ENCODE results near the gene NVL.
A peak's percentile ranks its signal among the peaks of the same experiment; 100 is the strongest.
"Not testable (repeated sequence)": the region's sequence is repeated elsewhere in the genome, so short reads cannot be mapped to it uniquely, and the experiment has no call there.

NVL gene

GRCh38 chr1:224356685-224357625 lies 27.0 kb upstream of the NVL start, which contains the start of gene CNIH4:
TSS of gene CNIH4 (plus strand) at chr1:224356879. CDS start at chr1:224356925, 46 bp downstream.
- H3K27ac ChIP-seq (ENCODE audit: low read depth, low read length, severe bottlenecking) = peak within 1 kb of the TSS; percentile 36
- 0% methylated on average over 52 to 66 of the region's 78 CpGs for WGBS, 2 experiments (ENCODE audit: insufficient coverage in 2 of 2)
- H3K4me3 ChIP-seq (ENCODE audit: extremely low read depth, insufficient read depth, low read length, poor library complexity, severe bottlenecking) = peak within 1 kb of the TSS; percentile 85
- H3K9me3 ChIP-seq (ENCODE audit: control insufficient read depth, low read length) = no peaks in the 10 kb centered on the region
- peaks cover 30% of the 10 kb centered on the region for H3K36me3 ChIP-seq (ENCODE audit: control insufficient read depth, insufficient read depth, low read length)
- peaks cover 9% of the 10 kb centered on the region for H3K4me1 ChIP-seq (ENCODE audit: control insufficient read depth, insufficient read depth, low read length, poor library complexity, severe bottlenecking)

GRCh38 chr1:224353975-224354925 lies 24.3 kb upstream of the NVL start:
- H3K27ac ChIP-seq (ENCODE audit: low read depth, low read length, severe bottlenecking) = no peak overlapping the region
- 88 to 98% methylated on average over 2 to 3 of the region's 5 CpGs for WGBS, 2 experiments (ENCODE audit: insufficient coverage in 2 of 2)
- H3K4me1 ChIP-seq (ENCODE audit: control insufficient read depth, insufficient read depth, low read length, poor library complexity, severe bottlenecking) = peaks cover 9% of the 10 kb centered on the region
- H3K36me3 ChIP-seq (ENCODE audit: control insufficient read depth, insufficient read depth, low read length) = peaks cover 7% of the 10 kb centered on the region
- H3K4me3 ChIP-seq (ENCODE audit: extremely low read depth, insufficient read depth, low read length, poor library complexity, severe bottlenecking) = no peak overlapping the region
- H3K9me3 ChIP-seq (ENCODE audit: control insufficient read depth, low read length) = no peaks in the 10 kb centered on the region

GRCh38 chr1:224352436-224353085 lies 22.6 kb upstream of the NVL start:
- not testable (repeated sequence) for H3K4me3 ChIP-seq (ENCODE audit: extremely low read depth, insufficient read depth, low read length, poor library complexity, severe bottlenecking); H3K4me1 ChIP-seq (ENCODE audit: control insufficient read depth, insufficient read depth, low read length, poor library complexity, severe bottlenecking); H3K27ac ChIP-seq (ENCODE audit: low read depth, low read length, severe bottlenecking); H3K36me3 ChIP-seq (ENCODE audit: control insufficient read depth, insufficient read depth, low read length); H3K9me3 ChIP-seq (ENCODE audit: control insufficient read depth, low read length)
- WGBS, 2 experiments (ENCODE audit: insufficient coverage in 2 of 2) = 93 to 95% methylated on average over 24 to 49 of the region's 49 CpGs

GRCh38 chr1:224349716-224350115 lies 19.7 kb upstream of the NVL start:
- 94 to 100% methylated on average over 3 to 13 of the region's 30 CpGs for WGBS, 2 experiments (ENCODE audit: insufficient coverage in 2 of 2)
- not testable (repeated sequence) for H3K4me3 ChIP-seq (ENCODE audit: extremely low read depth, insufficient read depth, low read length, poor library complexity, severe bottlenecking); H3K36me3 ChIP-seq (ENCODE audit: control insufficient read depth, insufficient read depth, low read length); H3K27ac ChIP-seq (ENCODE audit: low read depth, low read length, severe bottlenecking); H3K4me1 ChIP-seq (ENCODE audit: control insufficient read depth, insufficient read depth, low read length, poor library complexity, severe bottlenecking); H3K9me3 ChIP-seq (ENCODE audit: control insufficient read depth, low read length)

- Histone ChIP-seq H3K36me3 (ENCODE audit: control insufficient read depth, insufficient read depth, low read length) (no peaks in the 10 kb centered on the region), H3K9me3 (ENCODE audit: control insufficient read depth, low read length) (peaks cover 14% of the 10 kb centered on the region), H3K4me3 (ENCODE audit: extremely low read depth, insufficient read depth, low read length, poor library complexity, severe bottlenecking) (no peak overlapping the region), H3K27ac (ENCODE audit: low read depth, low read length, severe bottlenecking) (no peak overlapping the region), H3K4me1 (ENCODE audit: control insufficient read depth, insufficient read depth, low read length, poor library complexity, severe bottlenecking) (no peaks in the 10 kb centered on the region)
- WGBS, 2 experiments (ENCODE audit: insufficient coverage in 2 of 2) = no CpG with 5 or more reads among the region's 2 CpGs
These were observed 18.2 kb upstream of the NVL start for GRCh38 chr1:224348137-224348536.

- Histone ChIP-seq H3K36me3 (ENCODE audit: control insufficient read depth, insufficient read depth, low read length) (no peaks in the 10 kb centered on the region), H3K27ac (ENCODE audit: low read depth, low read length, severe bottlenecking) (no peak overlapping the region), H3K9me3 (ENCODE audit: control insufficient read depth, low read length) (peaks cover 14% of the 10 kb centered on the region), H3K4me3 (ENCODE audit: extremely low read depth, insufficient read depth, low read length, poor library complexity, severe bottlenecking) (no peak overlapping the region), H3K4me1 (ENCODE audit: control insufficient read depth, insufficient read depth, low read length, poor library complexity, severe bottlenecking) (no peaks in the 10 kb centered on the region)
- 50 to 57% methylated on average over 2 to 3 of the region's 3 CpGs for WGBS, 2 experiments (ENCODE audit: insufficient coverage in 2 of 2)
These were observed 13.7 kb upstream of the NVL start for GRCh38 chr1:224343679-224344078.

- peaks cover 14% of the 10 kb centered on the region for H3K9me3 ChIP-seq (ENCODE audit: control insufficient read depth, low read length)
- not testable (repeated sequence) for H3K27ac ChIP-seq (ENCODE audit: low read depth, low read length, severe bottlenecking); H3K36me3 ChIP-seq (ENCODE audit: control insufficient read depth, insufficient read depth, low read length); H3K4me1 ChIP-seq (ENCODE audit: control insufficient read depth, insufficient read depth, low read length, poor library complexity, severe bottlenecking)
- WGBS, 2 experiments (ENCODE audit: insufficient coverage in 2 of 2) = 11 to 15% methylated on average over 21 to 26 of the region's 36 CpGs
- peak overlapping the region; percentile 25 for H3K4me3 ChIP-seq (ENCODE audit: extremely low read depth, insufficient read depth, low read length, poor library complexity, severe bottlenecking)
These were observed 10.7 kb upstream of the NVL start for GRCh38 chr1:224340453-224341384.

GRCh38 chr1:224339442-224340033 lies 9.6 kb upstream of the NVL start:
- WGBS, 2 experiments (ENCODE audit: insufficient coverage in 2 of 2) = 100% methylated on average over 1 of the region's 4 CpGs
- no peaks in the 10 kb centered on the region for H3K4me1 ChIP-seq (ENCODE audit: control insufficient read depth, insufficient read depth, low read length, poor library complexity, severe bottlenecking)
- H3K27ac ChIP-seq (ENCODE audit: low read depth, low read length, severe bottlenecking) = no peak overlapping the region

GRCh38 chr1:224338150-224338838 lies 8.3 kb upstream of the NVL start:
- H3K4me3 ChIP-seq (ENCODE audit: extremely low read depth, insufficient read depth, low read length, poor library complexity, severe bottlenecking) = no peak overlapping the region
- WGBS, 2 experiments (ENCODE audit: insufficient coverage in 2 of 2) = 61 to 67% methylated on average over 3 to 4 of the region's 4 CpGs
- H3K27ac ChIP-seq (ENCODE audit: low read depth, low read length, severe bottlenecking) = no peak overlapping the region
- peaks cover 2% of the 10 kb centered on the region for H3K9me3 ChIP-seq (ENCODE audit: control insufficient read depth, low read length)
- no peaks in the 10 kb centered on the region for H3K4me1 ChIP-seq (ENCODE audit: control insufficient read depth, insufficient read depth, low read length, poor library complexity, severe bottlenecking)
- no peaks in the 10 kb centered on the region for H3K36me3 ChIP-seq (ENCODE audit: control insufficient read depth, insufficient read depth, low read length)

More at GRCh38 chr1:224339442-224340033, 9.6 kb upstream of the NVL start:
- no peaks in the 10 kb centered on the region for H3K36me3 ChIP-seq (ENCODE audit: control insufficient read depth, insufficient read depth, low read length)
- H3K9me3 ChIP-seq (ENCODE audit: control insufficient read depth, low read length) = peaks cover 14% of the 10 kb centered on the region
- no peak overlapping the region for H3K4me3 ChIP-seq (ENCODE audit: extremely low read depth, insufficient read depth, low read length, poor library complexity, severe bottlenecking)
